Ovary (tissue), 9 donors: ENCODE measurements around the gene C11orf68. TPM values are rescaled to one million over a fixed set of nuclear protein-coding genes. Genes with fewer than 3 reads are reported as not detected.
A peak's percentile ranks its signal among the peaks of the same experiment; 100 is the strongest.

ENCODE experiments used
- DNase-seq, 5 donors: peaks; one replicate each; pipeline ENCODE4 v3.0.0-alpha.2; 2019 to 2020
- H3K27ac ChIP-seq, 2 donors: fragments of 200-600 bp; one replicate each; pipeline versions ENCODE4 v1.5.1 to v1.8.0; 2019 to 2022
- H3K27me3 ChIP-seq: fragments of 200-600 bp; one replicate; pipeline ENCODE4 v1.8.0; 2022
- H3K36me3 ChIP-seq: fragments of 200-600 bp; sonication (generic); one replicate; pipeline ENCODE4 v1.5.1; 2019
- H3K4me1 ChIP-seq: one replicate; pipeline ENCODE4 v1.8.1; 2013; ENCODE audit warnings: mild to moderate bottlenecking, moderate library complexity; ENCODE audit not compliant: insufficient read depth
- H3K4me3 ChIP-seq: fragments of 200-600 bp; sonication (generic); one replicate; pipeline ENCODE4 v1.5.1; 2017
- H3K9me3 ChIP-seq, 2 donors: fragments of 200-600 bp in 1 of 2; sonication (generic) in 1 of 2; one replicate each; pipeline versions ENCODE4 v1.5.1 to v1.8.1; 2013 to 2019; ENCODE audit warnings: mild to moderate bottlenecking in 1 of 2, moderate library complexity in 1 of 2
- EP300 ChIP-seq: sonication (generic); formaldehyde crosslinking; IDR thresholded peaks from one replicate; pipeline ENCODE4 v1.6.1; 2017; ENCODE audit warnings: antibody characterized with exemption
- POLR2A ChIP-seq: fragments of 450-650 bp; IDR thresholded peaks from one replicate; pipeline ENCODE4 v1.6.1; 2017; ENCODE audit warnings: antibody characterized with exemption, mild to moderate bottlenecking, moderate library complexity
- WGBS, 3 donors: extraction: QIAGEN DNeasy Blood & Tissue Kit in 1 of 3; methylation state at CpG; one replicate each; pipeline versions ENCODE4 v1.1.5 to v1.1.7; 2013 to 2017; 5-methylcytosine and 5-hydroxymethylcytosine counted together
- intact Hi-C, 4 donors: fragments of 100-400 bp; cut with DNase I; formaldehyde crosslinking; loops; one replicate each; pipeline versions ENCODE4 v1.11.0 to v1.15.1; 2022 to 2023
- polyA plus RNA-seq, 2 donors: library from polyadenylated mRNA; stranded (reverse); fragments of 200-250 nt in 1 of 2; fragments of 350-450 nt in 1 of 2; fragmentation: Illumina TruSeq in 1 of 2; extraction: RNeasy Lipid Tissue Mini Kit (QIAGEN cat#74804) in 1 of 2; gene quantifications; one replicate each; pipeline ENCODE4 v1.2.3, GENCODE V29; 2013 to 2014
- total RNA-seq, 7 donors: library from RNA; depleted of rRNA in 2 of 7; stranded (reverse); fragments of >200 nt in 2 of 7; fragmentation: NEBNext Ultra II Directional in 3 of 7; extraction: Animal tissue kit (Norgen Biotek cat#: 25700) in 3 of 7; gene quantifications; one replicate each; pipeline versions ENCODE4 v1.1.0 to v1.2.4, GENCODE V29; 2016 to 2023
- TF ChIP-seq, protein P1 (sequence below), 3 donors: fragments of 450-650 bp in 2 of 3; fragments of 200-600 bp in 1 of 3; IDR thresholded peaks; one replicate each; pipeline versions ENCODE4 v1.5.1 to v1.8.0; 2016 to 2022; ENCODE audit warnings: antibody characterized with exemption in 3 of 3, mild to moderate bottlenecking in 1 of 3
- donor health status: DM: no; HTN: no; CAD: no; lungs with moderate emphysema.
- donor health status: DM: no; HTN: no; CAD: no.
- donor health status: Bipolar disorder and iron deficiency.
- donor health status: DM: yes; HTN: yes; CAD: no.
- donor health status: DM: no; HTN: no; CAD: no.
- donor health status: DM: yes; HTN: yes; CAD: no.

C11orf68 gene
- total and polyA plus RNA-seq, 9 donors, result 13.7 to 70.5 (median 38.4) TPM

DNA sequence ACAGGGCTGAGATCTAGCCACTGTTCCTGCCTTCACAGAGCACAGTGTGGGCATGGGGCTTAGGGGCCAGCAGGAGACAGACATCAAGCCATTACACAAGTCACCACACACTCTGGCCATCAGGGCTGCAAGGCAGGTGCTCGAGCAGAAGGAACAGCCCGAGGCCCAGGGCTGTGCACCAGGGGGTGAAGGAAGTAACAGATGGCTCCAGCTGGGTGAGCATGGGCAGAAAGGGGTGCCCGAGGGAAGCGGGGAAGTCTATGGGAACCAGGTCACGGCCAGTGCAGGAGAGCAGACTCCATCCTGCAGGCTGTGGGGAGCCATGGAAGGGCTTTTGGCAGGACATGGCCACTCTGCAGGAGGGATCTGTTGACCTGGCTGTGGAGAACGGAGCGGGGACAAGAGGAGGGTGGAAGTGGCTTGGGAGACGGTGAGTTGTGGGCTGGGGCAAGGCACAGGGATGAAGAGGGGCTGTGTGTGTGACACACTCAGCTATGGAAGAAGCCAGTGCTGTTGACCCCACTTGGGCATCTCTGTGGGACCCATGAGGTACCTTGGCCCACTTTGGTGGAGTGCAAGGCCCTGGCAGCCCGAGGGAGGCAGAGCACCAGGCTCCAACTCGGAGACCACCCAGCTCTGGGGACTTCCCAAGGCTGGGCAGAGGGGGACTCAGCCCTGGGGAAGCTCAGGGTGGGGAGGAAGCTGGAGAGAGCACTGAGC lies 3.6 kb downstream of the C11orf68 start:
- Histone ChIP-seq H3K36me3 (no peaks in the 10 kb centered on the region), H3K4me1 (peaks cover 42% of the 10 kb centered on the region), H3K9me3 (no peaks in the 10 kb centered on the region), H3K27me3 (no peaks in the 10 kb centered on the region), H3K4me3 (no peak overlapping the region), H3K27ac (peak overlapping the region; percentile 58 to 79)
- DNase-seq, result peak in 1 of 5 donors; percentile 41
- WGBS, 3 donors, result 29 to 46% (median 29%) methylated on average over 10 of the region's 10 CpGs
- intact Hi-C loops, result no loop called here
- TF ChIP-seq, protein P1, sequence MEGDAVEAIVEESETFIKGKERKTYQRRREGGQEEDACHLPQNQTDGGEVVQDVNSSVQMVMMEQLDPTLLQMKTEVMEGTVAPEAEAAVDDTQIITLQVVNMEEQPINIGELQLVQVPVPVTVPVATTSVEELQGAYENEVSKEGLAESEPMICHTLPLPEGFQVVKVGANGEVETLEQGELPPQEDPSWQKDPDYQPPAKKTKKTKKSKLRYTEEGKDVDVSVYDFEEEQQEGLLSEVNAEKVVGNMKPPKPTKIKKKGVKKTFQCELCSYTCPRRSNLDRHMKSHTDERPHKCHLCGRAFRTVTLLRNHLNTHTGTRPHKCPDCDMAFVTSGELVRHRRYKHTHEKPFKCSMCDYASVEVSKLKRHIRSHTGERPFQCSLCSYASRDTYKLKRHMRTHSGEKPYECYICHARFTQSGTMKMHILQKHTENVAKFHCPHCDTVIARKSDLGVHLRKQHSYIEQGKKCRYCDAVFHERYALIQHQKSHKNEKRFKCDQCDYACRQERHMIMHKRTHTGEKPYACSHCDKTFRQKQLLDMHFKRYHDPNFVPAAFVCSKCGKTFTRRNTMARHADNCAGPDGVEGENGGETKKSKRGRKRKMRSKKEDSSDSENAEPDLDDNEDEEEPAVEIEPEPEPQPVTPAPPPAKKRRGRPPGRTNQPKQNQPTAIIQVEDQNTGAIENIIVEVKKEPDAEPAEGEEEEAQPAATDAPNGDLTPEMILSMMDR (IDR thresholded peaks at IDR 0.05), result no peak
- no peak for TF ChIP-seq POLR2A

DNA sequence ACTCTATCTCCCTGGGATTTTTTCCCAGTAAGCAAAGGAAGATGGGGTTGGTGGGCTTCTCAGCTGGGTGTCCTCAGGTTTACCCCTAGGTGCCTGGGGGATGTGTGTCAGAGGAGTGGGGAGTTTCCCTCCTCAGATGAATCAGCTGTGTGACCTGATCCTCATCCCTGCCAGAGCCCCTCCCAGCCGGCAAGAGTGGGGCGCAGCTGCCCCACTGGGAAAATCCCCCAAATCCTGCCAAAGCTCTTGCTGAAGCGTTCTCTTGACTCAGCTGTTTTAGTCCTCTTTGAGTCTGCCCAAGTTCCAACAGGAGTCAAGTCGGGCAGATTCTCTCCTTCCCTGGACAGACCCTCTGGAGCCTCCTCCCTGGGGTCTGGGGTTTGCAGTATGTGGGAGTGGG lies 6.0 kb downstream of the C11orf68 start:
- DNase-seq, result no peak
- Histone ChIP-seq H3K4me1 (peaks cover 36% of the 10 kb centered on the region), H3K36me3 (no peaks in the 10 kb centered on the region), H3K9me3 (no peaks in the 10 kb centered on the region), H3K27me3 (no peaks in the 10 kb centered on the region), H3K4me3 (no peak overlapping the region), H3K27ac (no peak overlapping the region)
- 34 to 42% (median 40%) methylated on average over 4 of the region's 4 CpGs for WGBS, 3 donors
- intact Hi-C loops, result no loop called here
- TF ChIP-seq POLR2A, result no peak
- TF ChIP-seq, protein P1 (IDR thresholded peaks at IDR 0.05), result no peak
- no peak for TF ChIP-seq EP300

DNA sequence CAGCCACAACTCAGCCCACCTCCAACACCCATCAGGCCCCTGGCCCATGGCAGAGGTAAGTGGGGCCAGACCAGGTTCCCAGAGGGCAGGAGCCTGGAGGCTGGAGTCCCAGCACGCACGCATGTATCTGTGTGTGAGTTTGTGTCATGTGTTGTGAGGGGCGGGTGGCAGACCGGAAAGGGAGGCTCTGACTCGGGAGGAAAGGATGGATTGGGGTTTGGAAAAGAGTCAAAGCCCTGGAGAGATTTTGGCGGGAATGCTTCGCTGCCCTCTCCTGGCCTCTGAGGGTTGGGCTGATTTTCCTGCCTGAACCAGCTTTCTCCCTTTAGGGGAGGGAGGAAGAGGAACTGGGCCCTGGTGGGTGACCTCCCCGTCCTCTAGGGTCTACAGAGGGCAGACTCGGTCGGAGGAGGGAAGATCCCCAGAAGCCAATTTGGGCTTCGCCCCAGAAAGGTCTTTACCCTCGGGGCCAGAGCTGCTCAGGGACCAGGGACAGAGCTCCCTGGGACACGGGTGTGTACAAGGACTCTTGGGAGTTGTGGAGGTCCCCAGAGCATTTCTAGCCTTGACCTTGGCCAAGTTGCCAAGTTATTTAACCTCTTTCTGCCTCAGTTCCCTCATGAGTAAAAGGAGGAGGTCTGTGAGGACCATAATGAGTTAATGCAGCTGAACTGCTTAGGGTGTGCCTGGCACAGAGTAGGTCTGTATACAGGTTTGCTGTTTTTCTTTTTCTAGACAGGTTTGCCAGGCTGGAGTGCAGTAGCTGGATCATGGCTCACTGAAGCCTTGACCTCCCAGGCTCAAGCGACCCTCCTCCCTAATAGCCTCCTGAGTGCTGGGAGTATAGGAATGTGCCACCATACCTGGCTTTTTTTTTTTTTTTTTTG lies 6.9 kb downstream of the C11orf68 start:
- no peak overlapping the region for H3K4me3 ChIP-seq
- no peaks in the 10 kb centered on the region for H3K9me3 ChIP-seq
- no peaks in the 10 kb centered on the region for H3K27me3 ChIP-seq

DNA sequence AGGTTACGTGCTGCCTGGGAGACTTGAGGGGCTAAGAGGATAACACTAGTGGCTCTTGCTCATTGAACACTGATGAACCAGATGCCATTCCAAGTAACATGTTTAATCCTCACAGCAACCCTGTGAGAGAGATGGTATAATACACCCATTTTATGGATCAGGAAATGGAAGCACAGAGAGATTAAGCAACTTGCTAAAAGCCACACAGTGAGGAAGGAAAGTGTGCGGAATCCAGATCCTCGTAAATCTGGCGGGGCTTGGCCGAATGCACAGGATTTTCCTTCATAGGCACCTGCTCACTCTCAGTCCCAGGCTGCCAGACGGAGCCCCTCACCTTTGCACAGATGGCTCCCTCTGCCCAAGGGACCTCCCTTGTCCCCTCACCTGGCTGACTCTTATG lies 11.0 kb downstream of the C11orf68 start:
- intact Hi-C loops, result no loop called here
- no peak overlapping the region for H3K27ac ChIP-seq
- no peaks in the 10 kb centered on the region for H3K9me3 ChIP-seq
- DNase-seq, result no peak
- no peaks in the 10 kb centered on the region for H3K27me3 ChIP-seq
- H3K36me3 ChIP-seq, result no peaks in the 10 kb centered on the region
- 70 to 81% (median 79%) methylated on average over 6 of the region's 6 CpGs for WGBS, 3 donors
- TF ChIP-seq EP300 (no peak), POLR2A (no peak)
- TF ChIP-seq, protein P1 (IDR thresholded peaks at IDR 0.05), result no peak
- no peak overlapping the region for H3K4me3 ChIP-seq
- H3K4me1 ChIP-seq, result peaks cover 10% of the 10 kb centered on the region

More for the DNA sequence above, 6.9 kb downstream of the C11orf68 start:
- 11 to 16% (median 15%) methylated on average over 14 of the region's 14 CpGs for WGBS, 3 donors
- DNase-seq, result peak; percentile 72 to 82 (median 73)
- H3K4me1 ChIP-seq, result peaks cover 28% of the 10 kb centered on the region
- no peaks in the 10 kb centered on the region for H3K36me3 ChIP-seq
- TF ChIP-seq EP300 (no peak), POLR2A (no peak)
- TF ChIP-seq, protein P1 (IDR thresholded peaks at IDR 0.05), result peak in 2 of 3 donors; percentile 40 to 42
- intact Hi-C loops, result no loop called here
- no peak overlapping the region for H3K27ac ChIP-seq
